NT2/D1 (cell line): ENCODE data around the gene SAE1.

Source experiments
- YY1 ChIP-seq: IDR thresholded peaks from 2 replicates; pipeline ENCODE4 v1.6.1; 2011; ENCODE audit not compliant: insufficient read length, insufficient read depth
- ZNF274 ChIP-seq: IDR thresholded peaks from 2 replicates; pipeline ENCODE4 v1.6.1; 2011; ENCODE audit warnings: mild to moderate bottlenecking, low read depth, low read length

DNA sequence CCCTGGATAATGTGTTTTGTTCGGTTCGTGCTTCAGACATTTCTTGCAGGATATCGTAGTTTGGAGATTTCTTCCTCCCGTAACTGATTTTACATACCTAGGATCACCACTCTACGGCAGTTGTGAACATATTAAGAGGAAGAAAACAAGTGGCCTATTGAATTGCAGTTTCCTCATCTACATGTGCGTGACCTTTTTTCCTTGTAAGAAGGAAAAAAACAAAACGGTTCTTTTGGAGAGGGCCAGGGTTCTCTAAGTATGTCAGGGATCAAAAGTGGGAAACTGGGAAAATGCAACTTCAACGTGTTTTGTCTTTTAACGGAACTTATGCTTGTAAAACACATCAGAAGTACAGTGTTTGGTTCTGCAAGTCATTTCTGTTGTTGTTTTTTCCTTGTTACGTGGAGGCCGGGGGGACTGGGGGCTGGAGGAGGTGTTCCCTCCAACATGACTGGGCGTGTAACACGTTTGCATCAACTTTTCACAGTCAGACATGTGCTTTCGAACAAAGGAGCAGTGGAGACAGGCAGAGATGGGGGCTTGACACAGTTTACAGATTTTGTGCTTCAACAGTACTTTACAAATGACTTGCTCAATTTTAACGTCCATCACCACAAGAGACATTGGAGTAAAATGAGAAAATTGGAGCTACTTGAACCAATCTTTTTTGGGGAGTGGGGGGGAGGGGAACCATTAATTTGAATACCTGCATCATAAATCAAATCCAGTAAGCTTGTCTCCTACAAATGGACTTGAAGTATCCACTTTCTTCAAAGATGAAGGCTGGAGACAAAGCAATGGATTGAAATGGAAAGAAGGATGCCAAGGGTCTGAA lies 20.9 kb upstream of the SAE1 start:
- TF ChIP-seq ZNF274 (no peak), YY1 (no peak)
